Retina (tissue), 1 donor: ENCODE measurements around the gene SSPN.

Experiments
- DNase-seq: peaks from one replicate; pipeline ENCODE4 v3.0.0-alpha.2; 2016

The SSPN gene

GRCh38 chr12:26195250-26195640 lies at the start of gene SSPN:
TSS of gene SSPN (plus strand) at chr12:26195573. CDS start at chr12:26195673, 100 bp downstream.
- no peak for DNase-seq

GRCh38 chr12:26148291-26148690 lies 47.1 kb upstream of the SSPN start:
- DNase-seq: no peak

GRCh38 chr12:26149968-26150500 lies 45.3 kb upstream of the SSPN start:
- DNase-seq: no peak

- DNase-seq: no peak
These were observed 44.5 kb upstream of the SSPN start for GRCh38 chr12:26150736-26151450.

- no peak for DNase-seq
These were observed 42.8 kb upstream of the SSPN start for GRCh38 chr12:26152507-26153102.

- DNase-seq: no peak
These were observed 41.8 kb upstream of the SSPN start for GRCh38 chr12:26153421-26154154.

- no peak for DNase-seq
These were observed 39.0 kb upstream of the SSPN start for GRCh38 chr12:26156201-26156871.

GRCh38 chr12:26157001-26157400 lies 38.4 kb upstream of the SSPN start:
- no peak for DNase-seq

- DNase-seq: no peak
These were observed 37.2 kb upstream of the SSPN start for GRCh38 chr12:26158078-26158764.

GRCh38 chr12:26162174-26162573 lies 33.2 kb upstream of the SSPN start:
- no peak for DNase-seq

- DNase-seq: no peak
These were observed 32.5 kb upstream of the SSPN start for GRCh38 chr12:26162905-26163304.

GRCh38 chr12:26164118-26164517 lies 31.3 kb upstream of the SSPN start:
- no peak for DNase-seq

- no peak for DNase-seq
These were observed 23.4 kb upstream of the SSPN start for GRCh38 chr12:26172013-26172412.

GRCh38 chr12:26172539-26172938 lies 22.8 kb upstream of the SSPN start:
- no peak for DNase-seq

GRCh38 chr12:26172946-26173552 lies 22.3 kb upstream of the SSPN start:
- DNase-seq: no peak

GRCh38 chr12:26176725-26177124 lies 18.6 kb upstream of the SSPN start:
- no peak for DNase-seq

- no peak for DNase-seq
These were observed 18.1 kb upstream of the SSPN start for GRCh38 chr12:26177283-26177682.

GRCh38 chr12:26179826-26180225 lies 15.5 kb upstream of the SSPN start:
- no peak for DNase-seq

GRCh38 chr12:26182377-26182776 lies 13.0 kb upstream of the SSPN start:
- no peak for DNase-seq

GRCh38 chr12:26185532-26186320 lies 9.6 kb upstream of the SSPN start:
- no peak for DNase-seq
